H1 (cell line): Measurements from ENCODE around the gene MGARP. TPM values are rescaled to one million over a fixed set of nuclear protein-coding genes. Genes with fewer than 3 reads are reported as not detected.

Experiments
- CTCF ChIA-PET: fragments of 300-600 bp; sonication (Branson Sonifier 250); formaldehyde crosslinking; loops from one replicate; lab custom pipeline; 2021; ENCODE audit not compliant: partially characterized antibody; lab: Charles Lee
- POLR2A ChIA-PET: fragments of 300-600 bp; sonication (Branson Sonifier 250); formaldehyde crosslinking; loops from one replicate; lab custom pipeline; 2021; ENCODE audit warnings: inconsistent platforms; ENCODE audit not compliant: partially characterized antibody; lab: Charles Lee
- DNase-seq, 2 experiments: peaks; one replicate each; pipeline versions ENCODE4 v3.0.0 to v3.0.0-alpha.2; 2010 to 2022; ENCODE audit warnings: low spot score in 2 of 2, low read depth in 1 of 2, mixed read lengths in 1 of 2
- FAIRE-seq: peaks from 2 replicates; lab custom pipeline; 2011; peaks lifted over from hg19 to GRCh38; lab: Jason Lieb, UNC
- H2AFZ ChIP-seq: 2 replicates; pipeline ENCODE4 v1.8.1; 2012; ENCODE audit warnings: low read length, inconsistent platforms
- H2AK5ac ChIP-seq: 2 replicates; pipeline ENCODE4 v1.6.1; 2013; ENCODE audit warnings: low read depth, low read length
- H2BK120ac ChIP-seq: replicated peaks from 2 replicates; pipeline ENCODE3; 2013; ENCODE audit warnings: low read depth, low read length, inconsistent platforms
- H2BK12ac ChIP-seq: 2 replicates; pipeline ENCODE4 v1.6.1; 2013; ENCODE audit warnings: low read depth, low read length
- H2BK15ac ChIP-seq: 2 replicates; pipeline ENCODE4 v1.6.1; 2013; ENCODE audit warnings: low read length
- H2BK20ac ChIP-seq: 2 replicates; pipeline ENCODE4 v1.6.1; 2013; ENCODE audit warnings: low read length
- H2BK5ac ChIP-seq: 2 replicates; pipeline ENCODE4 v1.6.1; 2013; ENCODE audit warnings: low read depth, low read length
- H3K14ac ChIP-seq: 2 replicates; pipeline ENCODE4 v1.6.1; 2013; ENCODE audit warnings: inconsistent platforms; ENCODE audit not compliant: insufficient read length
- H3K18ac ChIP-seq: 2 replicates; pipeline ENCODE4 v1.6.1; 2013; ENCODE audit warnings: low read length; ENCODE audit errors: extremely low read depth
- H3K23ac ChIP-seq: 2 replicates; pipeline ENCODE4 v1.6.1; 2013; ENCODE audit warnings: inconsistent platforms; ENCODE audit not compliant: insufficient read length
- H3K23me2 ChIP-seq: 2 replicates; pipeline ENCODE4 v1.6.1; 2013; ENCODE audit warnings: low read depth, low read length
- H3K27ac ChIP-seq: 2 replicates; pipeline ENCODE4 v1.6.1; 2011; ENCODE audit warnings: low read depth, low read length, inconsistent platforms
- H3K27me3 ChIP-seq, 4 experiments: replicated peaks in 1 of 4; 1 replicate in 1 of 4; 2 replicates in 3 of 4; pipeline versions ENCODE4 v1.6.1 to v1.8.1; 2011 to 2013; ENCODE audit warnings: low read length in 3 of 4, mild to moderate bottlenecking in 3 of 4, inconsistent platforms in 2 of 4, mixed read lengths in 2 of 4, moderate library complexity in 1 of 4; ENCODE audit not compliant: control insufficient read depth in 3 of 4, insufficient read depth in 3 of 4; ENCODE audit errors: extremely low read depth in 1 of 4
- H3K36me3 ChIP-seq, 4 experiments: 2 replicates each; pipeline versions ENCODE4 v1.6.1 to v1.8.1; 2011 to 2013; ENCODE audit warnings: mild to moderate bottlenecking in 4 of 4, low read length in 3 of 4, moderate library complexity in 2 of 4, control low read depth in 1 of 4, inconsistent platforms in 1 of 4; ENCODE audit not compliant: insufficient read depth in 4 of 4, control insufficient read depth in 2 of 4
- H3K4ac ChIP-seq: replicated peaks from 2 replicates; pipeline ENCODE3; 2013; ENCODE audit warnings: low read length, low read depth, mixed read lengths, inconsistent platforms; ENCODE audit not compliant: insufficient read length
- H3K4me1 ChIP-seq, 4 experiments: replicated peaks in 1 of 4; 1 replicate in 1 of 4; 2 replicates in 3 of 4; pipeline versions ENCODE4 v1.6.1 to v1.8.1; 2011 to 2013; ENCODE audit warnings: low read length in 3 of 4, inconsistent platforms in 2 of 4, mixed read lengths in 1 of 4; ENCODE audit not compliant: insufficient read depth in 4 of 4, control insufficient read depth in 3 of 4
- H3K4me2 ChIP-seq, 2 experiments: 2 replicates each; pipeline versions ENCODE4 v1.6.1 to v1.8.1; 2011 to 2013; ENCODE audit warnings: low read depth in 2 of 2, low read length in 2 of 2, control low read depth in 1 of 2, inconsistent platforms in 1 of 2, mild to moderate bottlenecking in 1 of 2; ENCODE audit not compliant: insufficient read depth in 1 of 2
- H3K4me3 ChIP-seq, 4 experiments: fragments of 200-600, 300-600 bp in 1 of 4; sonication (generic), shearing (Covaris generic), sonication (Bioruptor Twin) in 1 of 4; 2 replicates each; pipeline versions ENCODE4 v1.5.1 to v1.8.1; 2011 to 2016; ENCODE audit warnings: low read length in 4 of 4, low read depth in 3 of 4, control low read depth in 2 of 4, inconsistent platforms in 2 of 4, mild to moderate bottlenecking in 2 of 4, mixed read lengths in 1 of 4, moderate library complexity in 1 of 4; ENCODE audit not compliant: insufficient read depth in 2 of 4; ENCODE audit errors: extremely low read depth in 1 of 4
- H3K56ac ChIP-seq: replicated peaks from 2 replicates; pipeline ENCODE3; 2013; ENCODE audit warnings: low read depth, mild to moderate bottlenecking, mixed read lengths, low read length, inconsistent platforms; ENCODE audit not compliant: insufficient read length
- H3K79me1 ChIP-seq: 2 replicates; pipeline ENCODE4 v1.6.1; 2013; ENCODE audit warnings: low read depth, low read length, control low read depth
- H3K79me2 ChIP-seq, 2 experiments: 2 replicates each; pipeline versions ENCODE4 v1.6.1 to v1.8.1; 2012 to 2013; ENCODE audit warnings: low read length in 2 of 2, mild to moderate bottlenecking in 2 of 2, inconsistent platforms in 1 of 2; ENCODE audit not compliant: insufficient read depth in 2 of 2, control insufficient read depth in 1 of 2
- H3K9ac ChIP-seq, 4 experiments: replicated peaks in 1 of 4; 1 replicate in 1 of 4; 2 replicates in 3 of 4; pipeline versions ENCODE4 v1.6.1 to v1.8.1; 2011 to 2013; ENCODE audit warnings: low read depth in 3 of 4, low read length in 3 of 4, control low read depth in 2 of 4, mild to moderate bottlenecking in 2 of 4, moderate library complexity in 2 of 4, inconsistent platforms in 1 of 4; ENCODE audit errors: extremely low read depth in 1 of 4
- H3K9me3 ChIP-seq, 2 experiments: 2 replicates each; pipeline versions ENCODE4 v1.6.1 to v1.8.1; 2012 to 2013; ENCODE audit warnings: mild to moderate bottlenecking in 2 of 2, moderate library complexity in 2 of 2, control low read depth in 1 of 2, inconsistent platforms in 1 of 2, low read depth in 1 of 2, low read length in 1 of 2, mixed read lengths in 1 of 2; ENCODE audit not compliant: insufficient read depth in 2 of 2
- H4K20me1 ChIP-seq, 2 experiments: replicated peaks in 1 of 2; 2 replicates each; pipeline versions ENCODE3 to v1.8.1; 2011 to 2013; ENCODE audit warnings: inconsistent platforms in 2 of 2, low read length in 2 of 2, mild to moderate bottlenecking in 1 of 2; ENCODE audit not compliant: insufficient read depth in 2 of 2, control insufficient read depth in 1 of 2
- H4K5ac ChIP-seq: 2 replicates; pipeline ENCODE4 v1.6.1; 2013; ENCODE audit warnings: low read length, low read depth, mixed read lengths, inconsistent platforms; ENCODE audit not compliant: insufficient read length
- H4K8ac ChIP-seq: 2 replicates; pipeline ENCODE4 v1.8.0; 2013; ENCODE audit warnings: mild to moderate bottlenecking, moderate library complexity, low read length, inconsistent platforms; ENCODE audit not compliant: insufficient read depth; ENCODE audit errors: extremely low read depth
- H4K91ac ChIP-seq: replicated peaks from 2 replicates; pipeline ENCODE3; 2013; ENCODE audit warnings: low read length, mixed read lengths, inconsistent platforms; ENCODE audit not compliant: insufficient read length
- E2F6 ChIP-seq: IDR thresholded peaks from 2 replicates; pipeline ENCODE4 v1.6.1; 2012; ENCODE audit warnings: inconsistent platforms
- EP300 ChIP-seq, 2 experiments: IDR thresholded peaks; 1 replicate in 1 of 2; 2 replicates in 1 of 2; pipeline ENCODE4 v1.6.1; 2011 to 2012; ENCODE audit warnings: low read depth in 2 of 2, low read length in 2 of 2, mild to moderate bottlenecking in 2 of 2, borderline replicate concordance in 1 of 2, inconsistent platforms in 1 of 2, moderate library complexity in 1 of 2
- NRF1 ChIP-seq: IDR thresholded peaks from 2 replicates; pipeline ENCODE4 v1.6.1; 2011; ENCODE audit warnings: mild to moderate bottlenecking, low read depth, low read length, improper control_type of control experiment
- PHF8 ChIP-seq: fragments of 200-600 bp; sonication (generic); conservative IDR thresholded peaks from 2 replicates; pipeline ENCODE4 v1.7.1; 2012; ENCODE audit warnings: low read depth, mild to moderate bottlenecking, inconsistent platforms, low read length, moderate library complexity
- RXRA ChIP-seq: IDR thresholded peaks from 2 replicates; pipeline ENCODE4 v1.6.1; 2011; ENCODE audit warnings: low read depth, mild to moderate bottlenecking, low read length, moderate library complexity; ENCODE audit not compliant: insufficient read depth
- SAP30 ChIP-seq: fragments of 300-600 bp; sonication (generic); IDR thresholded peaks from 2 replicates; pipeline ENCODE4 v1.7.1; 2012; ENCODE audit warnings: low read length, moderate library complexity, mild to moderate bottlenecking, inconsistent platforms; ENCODE audit not compliant: insufficient read depth, insufficient replicate concordance
- SP4 ChIP-seq: IDR thresholded peaks from 2 replicates; pipeline ENCODE4 v1.6.1; 2012; ENCODE audit warnings: low read length, inconsistent platforms
- SUZ12 ChIP-seq: fragments of 200-600 bp; sonication (generic); IDR thresholded peaks from 2 replicates; pipeline ENCODE4 v1.6.1; 2012; ENCODE audit warnings: mild to moderate bottlenecking, inconsistent platforms, low read length, moderate library complexity, mixed read lengths
- TAF7 ChIP-seq: optimal IDR thresholded peaks from 2 replicates; pipeline ENCODE3; 2011; ENCODE audit warnings: low read depth, mild to moderate bottlenecking, inconsistent platforms, low read length, moderate library complexity, borderline replicate concordance
- TBP ChIP-seq: IDR thresholded peaks from 2 replicates; pipeline ENCODE4 v1.6.1; 2011; ENCODE audit warnings: low read depth, low read length, improper control_type of control experiment
- WGBS, 2 experiments: shearing (Covaris generic) in 1 of 2; methylation state at CpG; one replicate each; pipeline versions ENCODE4 v1.1.6 to v1.1.7; 2013 to 2015; ENCODE audit warnings: low lambda C conversion rate in 2 of 2, mixed read lengths in 2 of 2, inconsistent platforms in 1 of 2, low coverage in 1 of 2, missing lambda C conversion rate in 1 of 2; ENCODE audit not compliant: insufficient replicate concordance in 2 of 2, insufficient coverage in 1 of 2, insufficient read length in 1 of 2; ENCODE audit errors: extremely low coverage in 1 of 2, missing lambda C conversion rate in 1 of 2; 5-methylcytosine and 5-hydroxymethylcytosine counted together
- polyA plus RNA-seq, 7 experiments: library from polyadenylated mRNA; depleted of rRNA in 3 of 7; stranded (reverse) in 5 of 7; unstranded in 2 of 7; fragments of >200 nt in 5 of 7; fragments of 200-250 nt in 2 of 7; gene quantifications; 1 replicate in 5 of 7; 2 replicates in 1 of 7; 4 replicates in 1 of 7; pipeline versions ENCODE4 v1.2.1 to v1.2.3, GENCODE V29; 2011 to 2013; ENCODE audit warnings: missing spikeins in 2 of 7, mixed read lengths in 2 of 7
- total RNA-seq: library from RNA; stranded (reverse); fragmentation: NEBNext Ultra II Directional; extraction: Animal tissue kit (Norgen Biotek cat#: 25700); gene quantifications from 2 replicates; pipeline ENCODE4 v1.2.1, GENCODE V29; 2021

Gene MGARP
- total and polyA plus RNA-seq, 2 of the 8 experiments (the other 6 are each of a cell fraction or from before 2014, with no cell fraction given): 2.8 to 4.5 TPM

GRCh38 chr4:139301821-139302611 lies 22.0 kb upstream of the MGARP start, which contains the start of gene NDUFC1:
Gene NDUFC1 (minus strand): TSS chr4:139302477. CDS start chr4:139295798, 6,679 bp downstream.
- Histone ChIP-seq H3K4me3 (peak within 1 kb of the TSS; percentile 91 to 100 (median 93)), H3K56ac (peak within 1 kb of the TSS; percentile 74), H2BK20ac (no peak within 1 kb of the TSS), H3K14ac (no peak within 1 kb of the TSS), H3K27me3 (no peaks in the 10 kb centered on the region), H3K4me1 (peaks cover 0 to 2% (median 0%) of the 10 kb centered on the region in 4 experiments; a peak in 1 of 7 replicates), H4K20me1 (peaks cover 4 to 7% of the 10 kb centered on the region in 2 experiments), H3K23me2 (peaks cover 6% of the 10 kb centered on the region), H2BK120ac (no peak within 1 kb of the TSS), H3K79me1 (no peaks in the 10 kb centered on the region), H2AK5ac (no peak within 1 kb of the TSS), H3K79me2 (peaks cover 44 to 70% of the 10 kb centered on the region in 2 experiments), H4K91ac (peak within 1 kb of the TSS; percentile 72), H4K5ac (peak within 1 kb of the TSS; percentile 34), H3K18ac (peak within 1 kb of the TSS; percentile 86), H2BK5ac (peak within 1 kb of the TSS; percentile 84), H2BK15ac (0 out of 2 replicates have a peak within 1 kb of the TSS, but pooled peaks have one; percentile 47), H3K27ac (peak within 1 kb of the TSS; percentile 83), H3K4ac (peak within 1 kb of the TSS; percentile 94), H3K23ac (no peak within 1 kb of the TSS), H3K9ac (peak within 1 kb of the TSS; percentile 80 to 94 (median 92)), H4K8ac (peak within 1 kb of the TSS; percentile 99), H2AFZ (no peak within 1 kb of the TSS), H3K4me2 (peak within 1 kb of the TSS; percentile 77 to 99), H3K9me3 (peaks cover 4% of the 10 kb centered on the region in 2 experiments; a peak in 3 of 4 replicates), H2BK12ac (no peak within 1 kb of the TSS), H3K36me3 (peaks cover 0 to 20% (median 4%) of the 10 kb centered on the region in 4 experiments; a peak in 3 of 8 replicates)
- DNase-seq (peak in 1 of 2 experiments; percentile 75), FAIRE-seq (no peak)
- POLR2A ChIA-PET: interaction anchor here (0.6 to 3.5 kb wide), 24 partner anchors 9 to 223 kb away, joined by 3 to 31 read pairs (median 4); partner anchors contain the start of gene ELF2
- CTCF ChIA-PET: interaction anchor here (0.8 to 3.5 kb wide), 9 partner anchors 10 to 271 kb away, joined by 3 to 19 read pairs (median 4); no protein-coding TSS in a partner anchor
- 3% methylated on average over 30 of the region's 46 CpGs; no CpG with 5 or more reads in 1 of the 2 experiments for WGBS, 2 experiments
- TF ChIP-seq TBP (peak; percentile 46; the same call in 1 of the 2 replicates), NRF1 (no peak), SP4 (no peak), EP300 (IDR thresholded peaks at IDR 0.05; ENCODE audit: borderline replicate concordance in 1 of 2, low read depth in 2 of 2, low read length in 2 of 2) (no peak), SUZ12 (no peak), RXRA (no peak), TAF7 (peak; percentile 17), PHF8 (peak; percentile 54; the same call in 1 of the 2 replicates), SAP30 (no peak), E2F6 (no peak)
